Urothelium cell line (cell line): Measurements from ENCODE around the gene COA4.
A peak's percentile ranks its signal among the peaks of the same experiment; 100 is the strongest.
"Not testable (repeated sequence)": the region's sequence is repeated elsewhere in the genome, so short reads cannot be mapped to it uniquely, and the experiment has no call there.

Experiments
- DNase-seq: peaks from one replicate; pipeline ENCODE4 v3.0.0; 2011; ENCODE audit warnings: low spot score, mixed read lengths
- FAIRE-seq: peaks from 2 replicates; lab custom pipeline; 2011; peaks lifted over from hg19 to GRCh38; lab: Jason Lieb, UNC

Gene COA4

GRCh38 chr11:73876424-73877310, at the start of gene COA4, which contains the start of gene PAAF1:
TSS of gene COA4 (minus strand) at chr11:73876846. CDS start at chr11:73873378, 3,468 bp downstream.
TSS of gene PAAF1 (plus strand) at chr11:73876999. CDS start at chr11:73877022, 23 bp downstream.
- DNase-seq (peak; percentile 96), FAIRE-seq (peak; percentile 48)

GRCh38 chr11:73921180-73921579, 44.5 kb upstream of the COA4 start:
- no peak for FAIRE-seq
- DNase-seq: no peak

GRCh38 chr11:73916435-73916834, 39.8 kb upstream of the COA4 start:
- DNase-seq (no peak), FAIRE-seq (no peak)

GRCh38 chr11:73914284-73914683, 37.6 kb upstream of the COA4 start:
- DNase-seq: no peak
- no peak for FAIRE-seq

- FAIRE-seq: no peak
- DNase-seq: no peak
These were observed 36.8 kb upstream of the COA4 start for GRCh38 chr11:73913472-73913871.

- FAIRE-seq: no peak
- DNase-seq: no peak
These were observed 35.4 kb upstream of the COA4 start for GRCh38 chr11:73912026-73912425.

- no peak for FAIRE-seq
- DNase-seq: peak; percentile 73
These were observed 30.5 kb upstream of the COA4 start for GRCh38 chr11:73907191-73907590.

- DNase-seq: no peak
- no peak for FAIRE-seq
These were observed 25.7 kb upstream of the COA4 start for GRCh38 chr11:73902303-73902702.

- DNase-seq (no peak), FAIRE-seq (no peak)
These were observed 18.2 kb upstream of the COA4 start for GRCh38 chr11:73894725-73895335.

- DNase-seq (no peak), FAIRE-seq (no peak)
These were observed 16.4 kb upstream of the COA4 start for GRCh38 chr11:73893041-73893440.

GRCh38 chr11:73889536-73889935, 12.9 kb upstream of the COA4 start:
- FAIRE-seq: no peak
- no peak for DNase-seq

- FAIRE-seq (no peak), DNase-seq (no peak)
These were observed 12.4 kb upstream of the COA4 start for GRCh38 chr11:73889019-73889418.

- FAIRE-seq (no peak), DNase-seq (no peak)
These were observed 11.6 kb upstream of the COA4 start for GRCh38 chr11:73888244-73888643.

- no peak for FAIRE-seq
These were observed 7.2 kb upstream of the COA4 start for GRCh38 chr11:73883856-73884255.

GRCh38 chr11:73880449-73880848, 3.8 kb upstream of the COA4 start:
- not testable (repeated sequence) for FAIRE-seq, DNase-seq

More at GRCh38 chr11:73883856-73884255, 7.2 kb upstream of the COA4 start:
- DNase-seq: no peak

GRCh38 chr11:73878771-73879170, 2.1 kb upstream of the COA4 start:
- DNase-seq (no peak), FAIRE-seq (no peak)

GRCh38 chr11:73875840-73876239, 806 bp downstream of the COA4 start:
- FAIRE-seq (no peak), DNase-seq (no peak)

- FAIRE-seq (no peak), DNase-seq (no peak)
These were observed 1.3 kb downstream of the COA4 start for GRCh38 chr11:73875380-73875779.

- DNase-seq (no peak), FAIRE-seq (no peak)
These were observed 3.8 kb downstream of the COA4 start for GRCh38 chr11:73872749-73873357.

- FAIRE-seq: no peak
- no peak for DNase-seq
These were observed 6.4 kb downstream of the COA4 start for GRCh38 chr11:73870261-73870660.

GRCh38 chr11:73869332-73869949, 7.2 kb downstream of the COA4 start:
- no peak for FAIRE-seq
- no peak for DNase-seq
